Memory B cell (primary cell): ENCODE measurements around the gene ORC5.

Source experiments
- ATAC-seq: fragments of 150-1000 bp; cut with Tn5 transposase; 2 replicates; pipeline ENCODE4 v1.10.0; 2021; ENCODE audit warnings: low read depth, mild to moderate bottlenecking, moderate library complexity
- DNase-seq, 2 donors: peaks; one replicate each; pipeline ENCODE4 v3.0.0; 2022; ENCODE audit warnings: low spot score in 2 of 2
- H3K27ac Mint-ChIP-seq: one replicate; pipeline ENCODE4 v1.8.0; 2022; ENCODE audit warnings: mild to moderate bottlenecking, moderate library complexity, mixed read lengths
- H3K27me3 Mint-ChIP-seq: one replicate; pipeline ENCODE4 v1.8.0; 2022; ENCODE audit warnings: mixed read lengths
- H3K36me3 Mint-ChIP-seq: one replicate; pipeline ENCODE4 v1.8.0; 2022; ENCODE audit warnings: mild to moderate bottlenecking, mixed read lengths
- H3K4me1 Mint-ChIP-seq: one replicate; pipeline ENCODE4 v1.8.0; 2022; ENCODE audit warnings: mixed read lengths
- H3K4me3 Mint-ChIP-seq: one replicate; pipeline ENCODE4 v1.8.0; 2022; ENCODE audit warnings: mild to moderate bottlenecking, moderate library complexity, mixed read lengths
- H3K9me3 Mint-ChIP-seq: one replicate; pipeline ENCODE4 v1.8.0; 2022; ENCODE audit warnings: mixed read lengths

ORC5 gene

DNA sequence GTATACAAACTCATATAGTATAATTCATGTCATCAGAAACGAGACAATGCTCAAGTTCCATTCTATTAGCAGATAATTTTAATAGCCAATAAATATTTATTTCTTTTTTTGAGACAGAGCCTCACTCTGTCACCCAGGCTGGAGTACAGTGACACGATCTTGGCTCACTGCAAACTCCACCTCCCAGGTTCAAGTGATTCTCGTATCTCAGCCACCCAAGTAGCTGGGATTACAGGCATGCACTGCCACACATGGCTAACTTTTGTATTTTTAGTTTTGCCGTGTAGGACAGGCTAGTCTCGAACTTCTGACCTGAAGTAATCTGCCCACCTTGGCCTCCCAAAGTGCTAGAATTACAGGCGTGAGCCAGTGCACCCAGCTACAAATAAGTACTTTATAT, 45.7 kb downstream of the ORC5 start:
- H3K27me3 Mint-ChIP-seq, result no peaks in the 10 kb centered on the region
- no peak overlapping the region for H3K27ac Mint-ChIP-seq
- H3K4me3 Mint-ChIP-seq, result no peak overlapping the region
- ATAC-seq, result no peak
- no peaks in the 10 kb centered on the region for H3K9me3 Mint-ChIP-seq
- peaks cover 27% of the 10 kb centered on the region for H3K36me3 Mint-ChIP-seq
- H3K4me1 Mint-ChIP-seq, result no peaks in the 10 kb centered on the region
- DNase-seq, result no peak

- H3K36me3 Mint-ChIP-seq, result peaks cover 25% of the 10 kb centered on the region
- no peak overlapping the region for H3K27ac Mint-ChIP-seq
- no peaks in the 10 kb centered on the region for H3K4me1 Mint-ChIP-seq
- DNase-seq (no peak), ATAC-seq (no peak)
- H3K9me3 Mint-ChIP-seq, result no peaks in the 10 kb centered on the region
- H3K27me3 Mint-ChIP-seq, result no peaks in the 10 kb centered on the region
- H3K4me3 Mint-ChIP-seq, result no peak overlapping the region
Observed at GRCh38 chr7:104161244-104161643, 46.6 kb downstream of the ORC5 start.

GRCh38 chr7:104160375-104160774, 47.4 kb downstream of the ORC5 start:
- Mint-ChIP-seq H3K4me3 (no peak overlapping the region), H3K36me3 (peaks cover 23% of the 10 kb centered on the region), H3K27me3 (no peaks in the 10 kb centered on the region), H3K9me3 (no peaks in the 10 kb centered on the region), H3K27ac (no peak overlapping the region), H3K4me1 (no peaks in the 10 kb centered on the region)
- no peak for DNase-seq
- ATAC-seq, result no peak

- no peak for DNase-seq
- ATAC-seq, result no peak
- H3K9me3 Mint-ChIP-seq, result no peaks in the 10 kb centered on the region
Observed at GRCh38 chr7:104156842-104157277, 51.0 kb downstream of the ORC5 start.

DNA sequence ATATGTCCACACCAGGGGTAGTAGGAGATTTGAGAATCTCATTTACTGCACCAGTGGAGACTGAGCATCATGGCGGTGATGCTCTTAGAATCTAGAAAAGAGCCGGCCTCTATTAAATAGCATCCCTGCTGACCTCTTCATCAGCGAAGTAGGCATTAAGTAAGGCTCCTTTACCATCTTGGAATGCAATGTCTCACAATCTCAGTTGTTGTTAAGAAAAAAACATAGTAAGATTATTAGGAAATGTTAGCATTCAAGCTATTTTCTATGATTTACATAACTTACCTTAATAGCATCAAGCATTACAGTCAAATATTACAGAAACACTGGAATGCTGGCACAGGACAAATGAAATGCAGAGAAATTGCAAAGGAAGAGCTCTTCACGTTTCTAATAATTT, 54.5 kb downstream of the ORC5 start:
- ATAC-seq (no peak), DNase-seq (no peak)
- Mint-ChIP-seq H3K27ac (no peak overlapping the region), H3K36me3 (peaks cover 13% of the 10 kb centered on the region), H3K4me1 (no peaks in the 10 kb centered on the region), H3K27me3 (no peaks in the 10 kb centered on the region), H3K9me3 (no peaks in the 10 kb centered on the region), H3K4me3 (no peak overlapping the region)

More at GRCh38 chr7:104156842-104157277, 51.0 kb downstream of the ORC5 start:
- no peaks in the 10 kb centered on the region for H3K4me1 Mint-ChIP-seq
- no peak overlapping the region for H3K27ac Mint-ChIP-seq
- peaks cover 14% of the 10 kb centered on the region for H3K36me3 Mint-ChIP-seq
- H3K27me3 Mint-ChIP-seq, result no peaks in the 10 kb centered on the region
- H3K4me3 Mint-ChIP-seq, result no peak overlapping the region

GRCh38 chr7:104152468-104152867, 55.3 kb downstream of the ORC5 start:
- DNase-seq (no peak), ATAC-seq (no peak)
- no peaks in the 10 kb centered on the region for H3K27me3 Mint-ChIP-seq
- H3K4me1 Mint-ChIP-seq, result no peaks in the 10 kb centered on the region
- no peak overlapping the region for H3K27ac Mint-ChIP-seq
- no peak overlapping the region for H3K4me3 Mint-ChIP-seq
- peaks cover 13% of the 10 kb centered on the region for H3K36me3 Mint-ChIP-seq
- no peaks in the 10 kb centered on the region for H3K9me3 Mint-ChIP-seq

GRCh38 chr7:104150470-104150869, 57.3 kb downstream of the ORC5 start:
- no peak overlapping the region for H3K4me3 Mint-ChIP-seq
- H3K27ac Mint-ChIP-seq, result no peak overlapping the region
- peaks cover 16% of the 10 kb centered on the region for H3K36me3 Mint-ChIP-seq

GRCh38 chr7:104149822-104150221, 58.0 kb downstream of the ORC5 start:
- no peaks in the 10 kb centered on the region for H3K27me3 Mint-ChIP-seq
- H3K36me3 Mint-ChIP-seq, result peaks cover 16% of the 10 kb centered on the region
- DNase-seq (no peak), ATAC-seq (no peak)
- H3K4me1 Mint-ChIP-seq, result no peaks in the 10 kb centered on the region
- no peaks in the 10 kb centered on the region for H3K9me3 Mint-ChIP-seq
- H3K27ac Mint-ChIP-seq, result no peak overlapping the region
- H3K4me3 Mint-ChIP-seq, result no peak overlapping the region

More at GRCh38 chr7:104150470-104150869, 57.3 kb downstream of the ORC5 start:
- H3K27me3 Mint-ChIP-seq, result no peaks in the 10 kb centered on the region
- DNase-seq (no peak), ATAC-seq (no peak)
- no peaks in the 10 kb centered on the region for H3K9me3 Mint-ChIP-seq
- H3K4me1 Mint-ChIP-seq, result no peaks in the 10 kb centered on the region

GRCh38 chr7:104142147-104142546, 65.7 kb downstream of the ORC5 start:
- H3K27me3 Mint-ChIP-seq, result no peaks in the 10 kb centered on the region
- H3K4me3 Mint-ChIP-seq, result no peak overlapping the region
- no peaks in the 10 kb centered on the region for H3K4me1 Mint-ChIP-seq
- H3K27ac Mint-ChIP-seq, result no peak overlapping the region
- ATAC-seq (no peak), DNase-seq (no peak)
- peaks cover 14% of the 10 kb centered on the region for H3K36me3 Mint-ChIP-seq
- H3K9me3 Mint-ChIP-seq, result no peaks in the 10 kb centered on the region

DNA sequence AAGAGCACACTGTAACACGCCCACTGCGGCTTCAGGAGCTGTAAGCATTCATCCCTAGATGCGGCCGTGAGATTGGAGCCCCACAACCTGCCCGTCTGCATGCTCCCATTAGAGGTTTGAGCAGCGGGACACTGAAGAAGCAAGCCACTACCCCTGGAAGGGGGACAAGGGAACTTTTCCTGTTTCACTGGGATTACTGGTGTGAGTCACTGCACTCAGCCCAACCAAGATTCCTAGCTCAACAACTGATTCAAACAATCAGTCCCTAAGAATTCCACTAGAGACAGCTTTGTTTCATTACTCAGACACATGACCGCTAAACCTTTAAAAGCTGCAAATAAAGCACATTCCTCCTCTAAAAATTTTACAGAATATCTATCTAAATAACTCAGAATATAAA, 69.8 kb downstream of the ORC5 start:
- Mint-ChIP-seq H3K4me1 (no peaks in the 10 kb centered on the region), H3K4me3 (no peak overlapping the region), H3K27me3 (no peaks in the 10 kb centered on the region), H3K9me3 (no peaks in the 10 kb centered on the region), H3K27ac (no peak overlapping the region), H3K36me3 (peaks cover 17% of the 10 kb centered on the region)
- DNase-seq (no peak), ATAC-seq (no peak)

GRCh38 chr7:104137511-104137910, 70.3 kb downstream of the ORC5 start:
- H3K27ac Mint-ChIP-seq, result no peak overlapping the region
- no peak for ATAC-seq

DNA sequence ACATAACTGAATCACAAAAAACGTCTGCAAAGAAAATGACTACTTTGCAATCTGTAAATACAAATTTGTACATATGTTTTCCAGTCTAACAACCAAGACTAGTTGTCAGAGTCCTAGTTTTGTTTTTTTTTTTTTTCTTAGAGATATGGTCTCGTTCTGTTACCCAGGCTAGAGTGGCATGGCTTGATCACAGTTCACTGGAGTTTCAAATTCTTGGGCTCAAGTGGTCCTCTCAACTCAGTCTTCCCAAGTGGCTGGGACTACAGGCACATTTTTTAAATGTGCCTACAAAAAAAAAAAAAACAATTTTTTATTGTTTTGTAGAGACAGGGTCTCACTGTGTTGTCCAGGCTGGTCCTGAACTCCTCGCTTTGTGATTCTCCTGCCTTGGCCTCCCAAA, 70.8 kb downstream of the ORC5 start:
- no peaks in the 10 kb centered on the region for H3K9me3 Mint-ChIP-seq
- DNase-seq (no peak), ATAC-seq (no peak)
- no peaks in the 10 kb centered on the region for H3K27me3 Mint-ChIP-seq
- no peaks in the 10 kb centered on the region for H3K4me1 Mint-ChIP-seq
- no peak overlapping the region for H3K4me3 Mint-ChIP-seq
- H3K36me3 Mint-ChIP-seq, result peaks cover 11% of the 10 kb centered on the region
- no peak overlapping the region for H3K27ac Mint-ChIP-seq

More at GRCh38 chr7:104137511-104137910, 70.3 kb downstream of the ORC5 start:
- H3K36me3 Mint-ChIP-seq, result peaks cover 14% of the 10 kb centered on the region
- DNase-seq, result no peak
- no peaks in the 10 kb centered on the region for H3K4me1 Mint-ChIP-seq
- H3K9me3 Mint-ChIP-seq, result no peaks in the 10 kb centered on the region
- no peaks in the 10 kb centered on the region for H3K27me3 Mint-ChIP-seq
- H3K4me3 Mint-ChIP-seq, result no peak overlapping the region

DNA sequence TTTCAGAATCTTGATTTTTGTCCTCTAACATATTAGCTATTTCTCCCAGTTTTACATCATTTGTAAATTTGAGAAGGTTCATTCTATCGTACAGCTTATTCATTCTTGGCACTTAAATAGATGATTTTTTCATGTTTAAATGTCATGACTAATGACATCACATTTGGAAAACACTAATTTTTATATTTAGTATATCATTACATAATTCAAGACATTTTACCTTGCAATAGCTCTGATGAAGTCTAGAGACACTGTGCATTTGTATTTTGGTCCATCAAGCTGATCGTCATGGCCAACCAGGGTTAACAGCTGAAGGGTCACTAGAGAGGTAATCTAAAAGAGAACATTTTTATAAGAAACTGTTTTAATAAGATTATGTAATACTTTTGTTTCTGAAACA, 71.3 kb downstream of the ORC5 start:
- DNase-seq (no peak), ATAC-seq (no peak)
- no peak overlapping the region for H3K4me3 Mint-ChIP-seq
- no peak overlapping the region for H3K27ac Mint-ChIP-seq
- peaks cover 11% of the 10 kb centered on the region for H3K36me3 Mint-ChIP-seq
- no peaks in the 10 kb centered on the region for H3K9me3 Mint-ChIP-seq
- H3K27me3 Mint-ChIP-seq, result no peaks in the 10 kb centered on the region
- no peaks in the 10 kb centered on the region for H3K4me1 Mint-ChIP-seq

DNA sequence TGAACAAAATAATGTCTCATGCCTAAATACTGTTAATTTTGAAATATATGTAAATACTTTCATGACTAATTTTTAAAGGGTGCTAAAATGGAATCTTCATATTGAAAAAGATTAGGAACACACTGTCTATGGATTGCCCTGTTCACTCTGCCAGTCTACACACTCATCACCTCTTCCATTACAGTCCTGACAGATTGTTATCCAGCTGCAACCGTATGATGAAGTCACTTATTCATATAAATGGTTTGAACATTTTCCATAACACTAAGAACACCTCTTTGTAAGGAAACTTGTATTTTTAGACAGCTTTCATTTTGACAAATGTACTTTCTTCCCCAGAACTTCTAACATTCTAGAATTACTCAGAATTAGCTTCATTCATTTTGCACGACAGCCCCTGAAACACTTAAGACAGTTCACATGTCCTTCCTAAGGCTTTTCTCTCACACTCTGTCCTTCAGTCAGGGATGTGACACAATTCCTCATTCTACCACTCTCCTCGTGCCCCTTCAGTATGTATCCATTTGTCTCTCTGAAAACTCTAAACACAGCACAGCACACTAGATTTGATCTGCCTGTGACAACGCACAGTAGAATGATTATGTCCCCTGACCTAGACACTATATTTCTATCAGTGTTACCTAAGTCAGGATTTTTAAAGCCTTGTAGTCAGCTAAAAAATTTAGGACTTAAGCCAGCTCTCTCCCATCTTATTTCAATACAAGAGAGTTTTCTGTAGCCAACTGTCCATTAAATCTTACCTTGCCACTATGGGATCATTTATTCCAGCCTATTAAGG, 71.9 kb downstream of the ORC5 start:
- H3K4me3 Mint-ChIP-seq, result no peak overlapping the region
- peaks cover 4% of the 10 kb centered on the region for H3K9me3 Mint-ChIP-seq
- H3K27ac Mint-ChIP-seq, result no peak overlapping the region
- DNase-seq (no peak), ATAC-seq (no peak)
- peaks cover 16% of the 10 kb centered on the region for H3K36me3 Mint-ChIP-seq
- no peaks in the 10 kb centered on the region for H3K4me1 Mint-ChIP-seq
- no peaks in the 10 kb centered on the region for H3K27me3 Mint-ChIP-seq

GRCh38 chr7:104133238-104133637, 74.6 kb downstream of the ORC5 start:
- ATAC-seq, result no peak
- DNase-seq, result no peak
- peaks cover 10% of the 10 kb centered on the region for H3K9me3 Mint-ChIP-seq
- no peak overlapping the region for H3K4me3 Mint-ChIP-seq
- no peaks in the 10 kb centered on the region for H3K27me3 Mint-ChIP-seq
- H3K27ac Mint-ChIP-seq, result no peak overlapping the region
- H3K36me3 Mint-ChIP-seq, result peaks cover 33% of the 10 kb centered on the region
- no peaks in the 10 kb centered on the region for H3K4me1 Mint-ChIP-seq
